SJCRH30 (cell line): ENCODE measurements around the gene SURF6. TPM values are rescaled to one million over a fixed set of nuclear protein-coding genes. Genes with fewer than 3 reads are reported as not detected.
"Not testable (repeated sequence)": the region's sequence is repeated elsewhere in the genome, so short reads cannot be mapped to it uniquely, and the experiment has no call there.

Experiments
- DNase-seq, 2 experiments: peaks; one replicate each; pipeline ENCODE4 v3.0.0-alpha.2; 2015 to 2020
- H3K27ac ChIP-seq: fragments of 250-450 bp; sonication (Bioruptor Pico); 2 replicates; pipeline ENCODE4 v1.5.1; 2020; ENCODE audit warnings: mild to moderate bottlenecking, moderate library complexity
- H3K27me3 ChIP-seq: fragments of 250-450 bp; sonication (Bioruptor Pico); 2 replicates; pipeline ENCODE4 v1.5.1; 2020; ENCODE audit warnings: mild to moderate bottlenecking, moderate library complexity
- H3K36me3 ChIP-seq: fragments of 250-450 bp; sonication (Bioruptor Pico); 2 replicates; pipeline ENCODE4 v1.5.1; 2020; ENCODE audit warnings: mild to moderate bottlenecking, moderate library complexity
- H3K4me1 ChIP-seq: fragments of 250-450 bp; sonication (Bioruptor Pico); 2 replicates; pipeline ENCODE4 v1.5.1; 2020; ENCODE audit warnings: mild to moderate bottlenecking, moderate library complexity
- H3K4me3 ChIP-seq: fragments of 250-450 bp; sonication (Bioruptor Pico); 2 replicates; pipeline ENCODE4 v1.5.1; 2020; ENCODE audit warnings: mild to moderate bottlenecking, moderate library complexity
- H3K9me3 ChIP-seq: fragments of 250-450 bp; sonication (Bioruptor Pico); replicated peaks from 2 replicates; pipeline ENCODE4 v1.5.1; 2020; ENCODE audit warnings: mild to moderate bottlenecking, moderate library complexity
- total RNA-seq: library from RNA; depleted of rRNA; stranded (reverse); fragments of >200 nt; shearing (Covaris generic); gene quantifications from 2 replicates; pipeline ENCODE4 v1.2.3, GENCODE V29; 2014

SURF6 gene
- total RNA-seq, 1 experiment from 2014 or later, result 29.2 TPM

DNA sequence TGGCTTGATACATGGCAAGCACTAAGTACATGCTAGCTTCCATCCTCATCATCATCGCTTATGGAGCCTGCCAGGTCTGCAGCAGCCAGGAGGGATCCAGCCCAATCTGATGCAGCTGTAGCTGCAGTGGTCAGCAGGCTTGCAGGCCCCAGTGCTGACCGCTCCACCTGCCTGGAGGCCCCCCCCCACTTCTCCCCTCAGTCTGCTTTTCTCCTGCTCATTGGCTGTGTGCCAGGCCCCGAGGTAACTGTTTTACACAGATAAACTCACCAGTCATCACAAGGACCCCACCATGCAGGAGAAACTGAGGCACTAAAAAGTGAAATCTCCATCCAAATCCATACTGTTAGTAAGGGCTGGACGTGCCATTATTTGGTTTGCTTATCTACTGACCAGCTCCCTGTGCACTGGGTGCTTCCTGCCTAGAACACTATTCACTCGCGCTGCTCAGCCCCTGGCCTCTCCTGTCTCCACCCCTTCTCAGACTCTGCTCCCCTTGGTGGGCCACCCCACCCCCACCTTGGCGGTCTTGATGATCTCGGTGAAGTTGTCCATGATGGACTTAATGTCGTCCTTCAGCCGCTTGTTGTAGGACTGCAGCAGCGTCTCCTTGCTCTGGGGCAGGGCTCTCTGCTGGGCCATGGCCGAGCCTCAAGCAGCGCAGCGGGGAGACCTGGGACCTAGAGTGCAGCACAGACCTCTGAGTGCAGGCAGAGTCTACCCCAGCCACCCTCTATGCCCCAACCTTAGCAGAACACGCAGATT, 10.2 kb upstream of the SURF6 start:
- H3K36me3 ChIP-seq, result peaks cover 65% of the 10 kb centered on the region
- peaks cover 20% of the 10 kb centered on the region for H3K4me1 ChIP-seq
- no peaks in the 10 kb centered on the region for H3K27me3 ChIP-seq
- no peak for DNase-seq
- peak overlapping the region; percentile 100 for H3K4me3 ChIP-seq
- H3K9me3 ChIP-seq, result no peaks in the 10 kb centered on the region
- H3K27ac ChIP-seq, result no peak overlapping the region

DNA sequence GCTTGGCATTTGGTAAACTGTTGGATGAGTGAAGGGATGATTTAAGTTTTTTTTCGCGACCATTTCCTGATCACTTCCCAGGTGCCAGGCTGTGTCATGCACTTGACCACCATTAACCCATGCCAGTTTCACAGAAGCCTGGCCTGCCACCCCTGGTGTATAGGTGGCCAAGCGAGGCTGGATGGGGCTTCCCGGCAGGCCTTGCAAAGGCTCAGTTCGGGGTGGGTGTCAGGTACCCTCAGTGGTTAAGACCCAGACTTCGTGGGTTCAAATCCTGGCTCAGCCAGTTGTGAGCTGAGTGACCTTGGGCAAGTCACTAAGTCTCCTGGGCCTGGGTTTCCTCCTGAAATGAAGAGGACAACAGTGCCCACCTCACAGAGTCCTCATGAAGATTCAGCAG, 9.6 kb upstream of the SURF6 start:
- H3K36me3 ChIP-seq, result peaks cover 63% of the 10 kb centered on the region
- peaks cover 20% of the 10 kb centered on the region for H3K4me1 ChIP-seq
- H3K27me3 ChIP-seq, result no peaks in the 10 kb centered on the region
- H3K27ac ChIP-seq, result no peak overlapping the region
- H3K4me3 ChIP-seq, result no peak overlapping the region
- no peak for DNase-seq
- H3K9me3 ChIP-seq, result no peaks in the 10 kb centered on the region

DNA sequence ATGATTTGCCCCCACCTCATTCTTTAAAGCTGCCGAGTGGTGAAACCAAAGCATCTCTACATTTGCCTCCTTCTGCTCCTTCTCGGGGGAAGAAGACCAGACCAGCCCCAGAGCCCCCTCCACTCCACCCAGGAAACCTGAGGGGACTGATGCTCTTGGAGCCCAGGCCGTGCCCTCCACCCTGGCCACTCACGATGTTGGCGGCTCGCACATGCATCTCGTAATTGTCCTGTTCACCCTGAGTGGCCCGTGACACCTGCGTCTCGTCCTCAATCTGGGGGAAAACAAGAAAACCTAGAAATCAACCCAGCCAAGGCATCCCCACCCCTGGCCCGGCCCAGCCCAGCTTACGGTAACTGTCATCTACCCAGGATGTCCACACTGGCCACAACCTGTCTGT, 9.0 kb upstream of the SURF6 start:
- DNase-seq, result no peak
- H3K9me3 ChIP-seq, result no peaks in the 10 kb centered on the region
- peaks cover 61% of the 10 kb centered on the region for H3K36me3 ChIP-seq
- H3K27ac ChIP-seq, result no peak overlapping the region
- peaks cover 20% of the 10 kb centered on the region for H3K4me1 ChIP-seq
- H3K27me3 ChIP-seq, result no peaks in the 10 kb centered on the region
- H3K4me3 ChIP-seq, result no peak overlapping the region

DNA sequence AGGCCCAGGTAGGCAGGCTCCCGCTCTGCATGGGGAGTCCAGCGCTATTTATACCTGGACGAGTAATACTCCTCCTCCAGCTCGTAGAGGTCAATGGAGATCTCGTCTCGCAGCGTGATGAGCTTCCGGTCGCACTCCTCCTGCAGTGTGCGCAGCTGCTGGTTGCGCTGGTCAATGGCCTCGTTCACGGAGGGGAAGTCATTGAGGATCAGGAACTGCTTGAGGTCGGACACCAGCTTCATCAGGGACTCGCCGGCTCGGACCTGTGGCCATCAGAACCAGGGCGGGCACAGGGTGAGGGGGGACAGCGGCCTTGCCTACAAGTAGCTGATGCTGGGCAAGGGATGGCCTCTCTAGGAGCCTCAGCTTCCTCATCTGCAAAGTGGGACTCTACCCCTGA, 8.1 kb upstream of the SURF6 start:
- H3K4me3 ChIP-seq, result no peak overlapping the region
- no peak for DNase-seq
- no peaks in the 10 kb centered on the region for H3K9me3 ChIP-seq
- H3K36me3 ChIP-seq, result peaks cover 57% of the 10 kb centered on the region
- peaks cover 14% of the 10 kb centered on the region for H3K4me1 ChIP-seq
- H3K27me3 ChIP-seq, result no peaks in the 10 kb centered on the region
- no peak overlapping the region for H3K27ac ChIP-seq

DNA sequence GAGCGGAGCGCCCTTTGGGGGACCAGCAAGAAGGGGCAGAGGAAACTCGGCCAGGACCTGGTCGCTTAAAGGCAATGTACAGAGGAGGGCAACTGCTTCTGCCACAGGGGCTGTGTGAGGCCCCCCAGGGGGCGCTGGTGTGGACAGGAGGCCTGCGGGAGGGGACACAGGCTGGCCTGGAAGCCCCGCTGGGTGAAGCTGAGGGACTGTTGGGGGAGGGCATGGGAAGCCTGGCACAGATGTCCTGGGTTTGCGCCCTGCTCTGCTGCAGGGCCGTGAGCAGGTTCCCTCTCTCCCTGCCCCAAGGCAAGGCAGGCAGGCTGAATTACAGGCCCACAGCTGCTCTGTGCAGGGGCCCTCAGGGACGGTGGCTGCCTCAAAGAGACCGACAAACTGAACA, 6.6 kb upstream of the SURF6 start:
- H3K27me3 ChIP-seq, result no peaks in the 10 kb centered on the region
- peaks cover 14% of the 10 kb centered on the region for H3K4me1 ChIP-seq
- no peaks in the 10 kb centered on the region for H3K9me3 ChIP-seq
- peak overlapping the region; percentile 21; the same call in 1 of the 2 replicates for H3K27ac ChIP-seq
- H3K36me3 ChIP-seq, result peaks cover 48% of the 10 kb centered on the region
- DNase-seq, result peak; percentile 58 to 66
- H3K4me3 ChIP-seq, result no peak overlapping the region

GRCh38 chr9:133342069-133342406, 6.0 kb upstream of the SURF6 start:
- Histone ChIP-seq H3K4me1 (peaks cover 14% of the 10 kb centered on the region), H3K4me3 (no peak overlapping the region), H3K27ac (no peak overlapping the region), H3K36me3 (peaks cover 48% of the 10 kb centered on the region), H3K9me3 (no peaks in the 10 kb centered on the region), H3K27me3 (no peaks in the 10 kb centered on the region)
- no peak for DNase-seq

DNA sequence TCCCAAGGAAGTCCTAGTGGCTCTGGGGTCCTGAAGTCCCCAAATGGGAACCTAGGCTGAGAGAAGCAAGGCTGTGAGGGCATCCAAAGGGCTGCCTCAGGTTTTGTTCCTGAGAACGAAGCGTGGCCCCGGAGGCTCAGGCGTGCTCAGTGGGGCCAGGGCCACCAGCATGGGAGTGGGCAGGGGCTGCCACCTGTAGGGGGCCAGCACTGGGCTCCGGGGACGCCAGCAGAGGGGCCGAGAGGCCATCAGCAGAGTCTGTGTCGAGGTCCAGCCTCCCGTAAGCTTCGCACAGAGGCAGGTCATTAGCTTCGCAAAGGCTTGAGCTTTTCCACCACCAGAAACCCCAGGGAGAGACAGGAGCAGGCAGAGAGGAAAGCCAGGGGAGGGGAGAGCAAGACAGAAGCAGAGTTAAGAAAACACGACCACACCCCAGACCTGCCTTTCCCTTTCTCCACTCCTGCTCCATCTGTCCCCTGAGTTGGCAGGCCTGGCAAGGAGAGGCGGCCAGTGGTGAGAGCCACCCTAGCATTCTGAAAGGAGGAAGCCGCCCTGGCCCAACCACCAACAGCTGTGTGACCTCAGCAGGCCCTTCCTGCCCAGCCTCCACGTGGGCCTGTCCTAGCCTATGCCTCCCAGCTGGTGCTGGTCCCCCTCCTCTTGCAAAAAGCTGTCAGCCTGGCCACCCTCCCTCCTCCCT, 5.5 kb upstream of the SURF6 start:
- H3K36me3 ChIP-seq, result peaks cover 48% of the 10 kb centered on the region
- H3K27me3 ChIP-seq, result no peaks in the 10 kb centered on the region
- H3K4me3 ChIP-seq, result no peak overlapping the region
- H3K4me1 ChIP-seq, result peaks cover 13% of the 10 kb centered on the region
- H3K9me3 ChIP-seq, result no peaks in the 10 kb centered on the region
- H3K27ac ChIP-seq, result no peak overlapping the region
- DNase-seq, result peak; percentile 45 to 46

- Histone ChIP-seq H3K27ac (no peak overlapping the region), H3K4me1 (peaks cover 11% of the 10 kb centered on the region), H3K9me3 (no peaks in the 10 kb centered on the region), H3K36me3 (peaks cover 47% of the 10 kb centered on the region), H3K4me3 (no peak overlapping the region), H3K27me3 (no peaks in the 10 kb centered on the region)
- no peak for DNase-seq
Observed at GRCh38 chr9:133340916-133341315, 4.9 kb upstream of the SURF6 start.

DNA sequence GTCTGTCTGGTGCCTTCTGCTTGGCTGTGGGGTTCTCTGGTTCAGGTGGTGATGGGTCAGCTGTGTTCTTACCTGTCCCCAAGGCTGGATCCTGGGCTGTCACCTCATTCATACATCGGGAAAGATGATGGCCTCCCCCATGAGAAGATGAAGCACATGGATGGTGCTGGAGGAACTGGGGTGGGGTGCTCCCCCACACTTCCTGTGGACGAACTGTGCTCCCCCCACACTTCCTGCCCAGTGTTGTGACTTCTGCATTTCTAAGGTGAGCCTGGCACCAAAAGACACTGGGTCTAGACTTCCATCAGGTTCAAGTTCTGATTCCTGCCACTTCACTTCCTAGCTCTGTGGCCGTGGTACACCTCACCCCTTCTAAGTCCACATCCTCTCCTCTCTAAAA, 4.3 kb upstream of the SURF6 start:
- Histone ChIP-seq H3K9me3 (no peaks in the 10 kb centered on the region), H3K4me1 (peaks cover 11% of the 10 kb centered on the region), H3K27me3 (no peaks in the 10 kb centered on the region), H3K27ac (no peak overlapping the region), H3K4me3 (no peak overlapping the region), H3K36me3 (peaks cover 40% of the 10 kb centered on the region)
- no peak for DNase-seq

GRCh38 chr9:133339641-133340040, 3.7 kb upstream of the SURF6 start:
- Histone ChIP-seq H3K4me3 (no peak overlapping the region), H3K9me3 (no peaks in the 10 kb centered on the region), H3K27ac (no peak overlapping the region), H3K27me3 (no peaks in the 10 kb centered on the region), H3K36me3 (peaks cover 37% of the 10 kb centered on the region), H3K4me1 (peaks cover 11% of the 10 kb centered on the region)
- DNase-seq, result no peak

DNA sequence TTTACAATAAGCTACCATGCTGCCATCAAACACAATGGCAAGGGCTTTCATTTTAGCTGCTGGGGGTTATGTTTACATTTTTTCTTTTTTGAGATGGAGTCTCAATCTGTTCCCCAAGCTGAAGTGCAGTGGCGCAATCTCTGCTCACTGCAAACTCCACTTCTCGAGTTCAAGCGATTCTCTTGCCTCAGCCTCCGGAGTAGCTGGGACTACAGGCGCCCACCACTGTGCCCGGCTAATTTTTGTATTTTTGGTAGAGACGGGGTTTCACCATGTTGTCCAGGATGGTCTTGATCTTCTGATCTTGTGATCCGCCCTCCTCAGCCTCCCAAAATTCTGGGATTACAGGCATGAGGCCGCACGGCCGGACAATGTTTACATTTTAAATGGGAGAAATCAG, 1.1 kb downstream of the SURF6 start:
- H3K27me3 ChIP-seq, H3K9me3 ChIP-seq, H3K4me1 ChIP-seq, DNase-seq, H3K27ac ChIP-seq: not testable (repeated sequence)
- Histone ChIP-seq H3K36me3 (peaks cover 46% of the 10 kb centered on the region), H3K4me3 (peak overlapping the region; percentile 83)

DNA sequence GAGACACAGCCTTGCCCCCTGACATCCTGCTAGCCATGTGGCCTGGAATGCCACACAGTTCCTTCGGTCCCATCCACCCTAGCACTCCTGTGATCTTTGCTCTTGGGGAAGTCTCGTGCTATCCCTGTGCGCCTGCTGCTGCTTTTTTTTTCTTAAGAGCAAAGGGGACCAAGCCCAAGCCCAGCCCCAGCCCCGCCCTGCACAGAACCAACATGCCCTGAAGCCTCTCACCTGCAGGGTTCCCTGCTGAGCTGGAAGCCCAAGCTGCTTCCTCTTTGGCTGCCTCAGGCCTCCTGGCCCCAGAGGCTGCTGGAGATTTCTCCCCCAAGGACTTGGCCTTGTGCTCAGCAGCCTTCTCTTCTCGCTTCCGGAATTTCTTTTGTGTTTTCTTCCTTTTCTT, 1.8 kb downstream of the SURF6 start:
- Histone ChIP-seq H3K27ac (no peak overlapping the region), H3K36me3 (peaks cover 44% of the 10 kb centered on the region), H3K9me3 (no peaks in the 10 kb centered on the region), H3K4me3 (no peak overlapping the region), H3K27me3 (no peaks in the 10 kb centered on the region), H3K4me1 (no peaks in the 10 kb centered on the region)
- DNase-seq, result no peak

GRCh38 chr9:133333566-133333965, 2.4 kb downstream of the SURF6 start:
- DNase-seq, result no peak
- peaks cover 44% of the 10 kb centered on the region for H3K36me3 ChIP-seq

GRCh38 chr9:133333011-133333410, 3.0 kb downstream of the SURF6 start:
- H3K4me3 ChIP-seq, result no peak overlapping the region
- no peak for DNase-seq

More at GRCh38 chr9:133333566-133333965, 2.4 kb downstream of the SURF6 start:
- Histone ChIP-seq H3K27me3 (no peaks in the 10 kb centered on the region), H3K4me1 (no peaks in the 10 kb centered on the region), H3K9me3 (no peaks in the 10 kb centered on the region), H3K27ac (no peak overlapping the region), H3K4me3 (no peak overlapping the region)

DNA sequence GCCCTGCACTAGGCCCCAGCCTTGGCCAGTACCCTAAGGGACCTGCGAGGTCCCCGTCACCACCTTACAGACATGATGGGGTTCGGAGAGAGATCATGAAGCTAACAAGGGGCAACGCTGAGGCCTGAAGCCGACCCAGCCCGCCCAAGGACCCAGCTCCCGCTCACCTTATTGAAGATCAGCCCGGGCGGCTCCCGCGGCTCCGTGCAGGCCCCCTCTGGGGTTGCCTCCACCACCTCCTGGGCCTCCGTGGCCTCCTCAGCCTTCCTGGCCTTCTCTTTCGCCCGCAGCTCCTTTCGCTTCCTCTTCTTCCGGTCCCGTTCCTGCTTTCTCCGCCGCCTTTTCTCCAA, 3.6 kb downstream of the SURF6 start:
- H3K36me3 ChIP-seq, result peaks cover 44% of the 10 kb centered on the region
- DNase-seq, result no peak
- no peaks in the 10 kb centered on the region for H3K4me1 ChIP-seq
- no peak overlapping the region for H3K27ac ChIP-seq
- H3K4me3 ChIP-seq, result no peak overlapping the region
- H3K9me3 ChIP-seq, result no peaks in the 10 kb centered on the region
- H3K27me3 ChIP-seq, result no peaks in the 10 kb centered on the region

More at GRCh38 chr9:133333011-133333410, 3.0 kb downstream of the SURF6 start:
- Histone ChIP-seq H3K27me3 (no peaks in the 10 kb centered on the region), H3K27ac (no peak overlapping the region), H3K4me1 (no peaks in the 10 kb centered on the region), H3K36me3 (peaks cover 44% of the 10 kb centered on the region), H3K9me3 (no peaks in the 10 kb centered on the region)
